BE2C (cell line): ENCODE data around the gene SPSB4.

Source experiments
- DNase-seq: peaks from one replicate; pipeline ENCODE4 v3.0.0-alpha.2; 2020
- H3K27me3 ChIP-seq: fragments of 250-450 bp; sonication (Bioruptor Pico); 2 replicates; pipeline ENCODE4 v1.5.1; 2020; ENCODE audit warnings: mild to moderate bottlenecking
- H3K36me3 ChIP-seq: fragments of 250-450 bp; sonication (Bioruptor Pico); 2 replicates; pipeline ENCODE4 v1.5.1; 2020; ENCODE audit warnings: mild to moderate bottlenecking
- H3K4me1 ChIP-seq: fragments of 250-450 bp; sonication (Bioruptor Pico); 2 replicates; pipeline ENCODE4 v1.5.1; 2020
- H3K4me3 ChIP-seq: 2 replicates; pipeline ENCODE4 v1.5.1; 2011; ENCODE audit warnings: low read depth, low read length
- H3K9me3 ChIP-seq: fragments of 250-450 bp; sonication (Bioruptor Pico); 2 replicates; pipeline ENCODE4 v1.5.1; 2020
- TF ChIP-seq, protein P1 (sequence below): IDR thresholded peaks from 2 replicates; pipeline ENCODE4 v1.5.1; 2012; ENCODE audit warnings: mild to moderate bottlenecking, low read depth, low read length

Gene SPSB4

DNA sequence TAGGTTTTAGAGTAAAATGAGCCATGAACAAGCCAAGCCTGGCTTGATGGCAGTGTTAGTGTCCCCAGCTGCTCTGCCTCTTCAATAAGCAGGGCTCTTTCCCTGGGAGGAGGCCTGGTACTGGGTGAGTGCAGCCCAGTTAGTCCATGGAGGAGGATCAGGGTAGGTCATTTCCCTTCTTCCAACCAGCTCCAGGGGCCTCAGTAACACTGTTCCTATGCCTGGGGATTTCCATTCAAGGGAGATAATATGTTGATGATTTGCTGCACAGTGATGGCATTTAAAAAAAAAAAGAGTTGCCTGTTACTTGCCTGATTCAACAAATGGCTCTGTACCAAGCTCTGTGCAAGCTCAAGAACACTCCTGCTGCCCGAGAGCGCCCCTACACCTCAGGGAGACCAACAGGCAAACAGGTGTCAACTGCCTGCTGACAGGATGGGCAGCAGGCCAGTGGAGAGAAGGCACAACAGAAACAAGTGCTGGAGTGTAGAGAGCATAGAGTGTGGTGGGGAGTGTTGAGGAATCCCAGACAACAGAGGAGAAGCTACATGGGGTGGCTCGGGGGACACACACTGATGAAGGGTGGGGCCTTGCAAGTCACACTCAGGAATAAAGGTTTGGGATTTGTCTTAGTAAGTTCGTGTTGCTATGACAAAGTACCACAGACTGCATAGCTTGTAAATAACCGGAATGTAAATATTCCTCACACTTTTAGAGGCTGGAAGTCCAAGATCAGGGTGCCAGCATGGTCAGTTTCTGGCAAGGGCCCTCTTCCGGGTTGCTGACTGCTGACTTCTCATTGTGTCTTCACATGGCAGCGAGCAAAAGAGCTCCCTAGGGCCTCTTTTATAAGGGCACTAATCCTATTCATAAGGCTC lies 101.9 kb downstream of the SPSB4 start:
- no peaks in the 10 kb centered on the region for H3K9me3 ChIP-seq
- no peak overlapping the region for H3K4me3 ChIP-seq
- no peak for DNase-seq
- no peaks in the 10 kb centered on the region for H3K4me1 ChIP-seq
- no peaks in the 10 kb centered on the region; the same call in none of the 2 replicates for H3K36me3 ChIP-seq
- no peaks in the 10 kb centered on the region for H3K27me3 ChIP-seq
- TF ChIP-seq, protein P1, sequence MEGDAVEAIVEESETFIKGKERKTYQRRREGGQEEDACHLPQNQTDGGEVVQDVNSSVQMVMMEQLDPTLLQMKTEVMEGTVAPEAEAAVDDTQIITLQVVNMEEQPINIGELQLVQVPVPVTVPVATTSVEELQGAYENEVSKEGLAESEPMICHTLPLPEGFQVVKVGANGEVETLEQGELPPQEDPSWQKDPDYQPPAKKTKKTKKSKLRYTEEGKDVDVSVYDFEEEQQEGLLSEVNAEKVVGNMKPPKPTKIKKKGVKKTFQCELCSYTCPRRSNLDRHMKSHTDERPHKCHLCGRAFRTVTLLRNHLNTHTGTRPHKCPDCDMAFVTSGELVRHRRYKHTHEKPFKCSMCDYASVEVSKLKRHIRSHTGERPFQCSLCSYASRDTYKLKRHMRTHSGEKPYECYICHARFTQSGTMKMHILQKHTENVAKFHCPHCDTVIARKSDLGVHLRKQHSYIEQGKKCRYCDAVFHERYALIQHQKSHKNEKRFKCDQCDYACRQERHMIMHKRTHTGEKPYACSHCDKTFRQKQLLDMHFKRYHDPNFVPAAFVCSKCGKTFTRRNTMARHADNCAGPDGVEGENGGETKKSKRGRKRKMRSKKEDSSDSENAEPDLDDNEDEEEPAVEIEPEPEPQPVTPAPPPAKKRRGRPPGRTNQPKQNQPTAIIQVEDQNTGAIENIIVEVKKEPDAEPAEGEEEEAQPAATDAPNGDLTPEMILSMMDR, result no peak

DNA sequence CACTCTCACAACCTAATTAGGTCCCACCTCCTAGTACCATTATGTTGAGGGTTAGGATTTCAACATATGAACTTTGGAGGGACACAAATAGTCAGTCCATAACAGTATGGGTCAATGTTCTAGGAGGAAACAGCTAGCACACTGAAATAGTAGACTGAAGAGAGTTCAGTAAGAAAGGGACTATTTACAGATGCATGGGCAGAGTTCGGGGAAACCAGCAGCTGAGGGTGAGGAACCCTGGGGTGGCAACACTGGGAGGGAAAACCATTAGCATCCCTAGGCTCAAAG lies 102.5 kb downstream of the SPSB4 start:
- H3K27me3 ChIP-seq, result no peaks in the 10 kb centered on the region
- no peaks in the 10 kb centered on the region; the same call in none of the 2 replicates for H3K36me3 ChIP-seq
- DNase-seq, result no peak
- TF ChIP-seq, protein P1, result no peak
- H3K9me3 ChIP-seq, result no peaks in the 10 kb centered on the region
- no peak overlapping the region for H3K4me3 ChIP-seq
- no peaks in the 10 kb centered on the region for H3K4me1 ChIP-seq

DNA sequence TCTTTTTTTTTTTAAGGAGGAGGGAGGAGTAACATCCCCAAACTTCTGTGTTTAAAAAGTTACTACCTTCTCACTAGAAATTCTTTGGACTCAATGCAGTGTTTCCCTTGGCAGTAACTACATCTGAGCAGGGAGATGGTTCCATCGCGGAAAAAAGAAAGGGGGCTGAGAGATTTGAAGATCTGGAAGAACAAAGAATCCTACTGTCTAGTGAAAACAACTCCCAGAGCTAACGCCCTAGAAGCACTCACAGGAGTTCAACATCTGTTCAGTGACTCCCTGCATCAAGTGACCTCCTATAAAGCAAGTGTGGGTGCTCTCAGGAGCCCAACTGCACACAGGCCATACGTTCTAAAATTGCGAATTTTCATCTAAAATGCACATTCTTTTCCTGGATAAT lies 113.7 kb downstream of the SPSB4 start:
- Histone ChIP-seq H3K9me3 (no peaks in the 10 kb centered on the region), H3K4me1 (no peaks in the 10 kb centered on the region), H3K36me3 (no peaks in the 10 kb centered on the region), H3K27me3 (no peaks in the 10 kb centered on the region), H3K4me3 (no peak overlapping the region)
- DNase-seq, result no peak
- TF ChIP-seq, protein P1, result no peak

DNA sequence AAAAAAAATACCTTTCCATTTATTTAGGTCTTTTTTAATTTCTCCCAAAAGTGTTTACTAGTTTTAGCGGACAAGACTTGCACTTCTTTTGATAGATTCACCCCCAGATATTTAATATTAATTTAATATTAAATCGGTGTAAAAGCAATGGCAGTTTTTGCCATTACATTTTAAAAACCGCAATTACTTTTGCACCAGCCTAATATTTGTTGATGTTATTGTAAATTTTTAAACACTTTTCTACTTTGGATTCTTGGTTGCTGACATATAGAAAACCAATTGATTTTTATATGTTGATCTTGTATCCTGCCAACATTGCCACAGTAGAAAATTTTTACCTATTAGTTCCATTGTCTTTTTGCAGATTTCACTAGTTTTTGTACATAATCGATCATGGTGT lies 116.5 kb downstream of the SPSB4 start:
- no peaks in the 10 kb centered on the region for H3K27me3 ChIP-seq
- no peaks in the 10 kb centered on the region for H3K4me1 ChIP-seq
- H3K36me3 ChIP-seq, result no peaks in the 10 kb centered on the region
- no peak for DNase-seq
- TF ChIP-seq, protein P1, result no peak
- no peaks in the 10 kb centered on the region for H3K9me3 ChIP-seq
- H3K4me3 ChIP-seq, result no peak overlapping the region

DNA sequence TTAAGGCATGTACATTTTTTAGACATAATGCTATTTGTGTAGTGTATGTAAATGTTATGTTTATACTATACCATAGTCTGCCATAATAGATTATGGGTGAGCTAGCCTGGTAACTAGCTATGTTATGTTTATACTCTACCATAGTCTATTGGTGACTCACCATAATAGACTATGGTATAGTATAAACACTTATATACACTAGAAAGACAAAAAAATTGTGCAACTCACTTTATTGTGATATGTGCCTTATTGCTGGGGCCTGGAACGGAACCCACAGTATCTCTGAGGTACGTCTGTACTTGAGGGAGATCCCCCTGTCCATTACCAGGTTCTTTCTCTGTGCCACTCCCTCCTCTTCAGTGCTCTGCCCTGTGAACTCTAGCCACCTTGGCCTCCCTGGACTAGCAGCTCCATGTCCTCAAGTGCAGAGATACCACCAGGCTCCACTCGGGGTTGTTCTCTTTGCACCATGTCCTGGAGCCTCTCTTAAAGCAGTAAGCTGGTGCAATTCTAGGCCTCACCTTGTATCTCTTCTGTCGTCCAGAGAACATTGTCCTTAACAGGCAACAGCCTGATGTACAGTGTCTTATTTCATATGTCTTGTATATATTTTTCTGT lies 119.6 kb downstream of the SPSB4 start:
- Histone ChIP-seq H3K4me3 (no peak overlapping the region), H3K4me1 (peaks cover 3% of the 10 kb centered on the region), H3K27me3 (no peaks in the 10 kb centered on the region), H3K36me3 (0 out of 2 replicates have a peak, but pooled peaks cover 2% of the 10 kb centered on the region), H3K9me3 (no peaks in the 10 kb centered on the region)
- TF ChIP-seq, protein P1, result no peak
- DNase-seq, result no peak

DNA sequence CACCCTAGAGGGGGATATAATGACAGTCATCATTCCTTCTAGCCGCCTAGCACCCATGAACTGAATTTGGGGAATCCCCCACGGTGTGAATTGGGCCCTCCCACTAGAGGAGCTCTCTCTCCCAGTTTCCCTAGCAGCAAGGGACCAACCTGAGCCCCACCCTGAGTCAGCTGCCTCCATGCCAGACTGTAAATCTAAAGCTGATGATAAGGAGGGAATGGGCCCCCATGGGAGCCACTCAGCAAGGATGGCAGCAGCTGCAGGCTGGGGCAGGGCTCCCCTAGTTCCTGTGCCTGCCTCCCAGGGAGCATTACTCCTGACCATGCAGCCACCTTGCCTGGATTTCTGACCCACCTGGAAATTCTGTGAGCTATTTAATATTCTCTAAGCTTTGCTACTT lies 123.5 kb downstream of the SPSB4 start:
- DNase-seq, result peak; percentile 20
- no peaks in the 10 kb centered on the region for H3K27me3 ChIP-seq
- 0 out of 2 replicates have a peak, but pooled peaks cover 2% of the 10 kb centered on the region for H3K36me3 ChIP-seq
- H3K4me3 ChIP-seq, result no peak overlapping the region
- TF ChIP-seq, protein P1, result no peak
- no peaks in the 10 kb centered on the region for H3K9me3 ChIP-seq
- peaks cover 3% of the 10 kb centered on the region for H3K4me1 ChIP-seq
